ENCODE measurements around the gene DSC3.
"Not testable (repeated sequence)": the region's sequence is repeated elsewhere in the genome, so short reads cannot be mapped to it uniquely, and the experiment has no call there.

DSC3 gene

DNA sequence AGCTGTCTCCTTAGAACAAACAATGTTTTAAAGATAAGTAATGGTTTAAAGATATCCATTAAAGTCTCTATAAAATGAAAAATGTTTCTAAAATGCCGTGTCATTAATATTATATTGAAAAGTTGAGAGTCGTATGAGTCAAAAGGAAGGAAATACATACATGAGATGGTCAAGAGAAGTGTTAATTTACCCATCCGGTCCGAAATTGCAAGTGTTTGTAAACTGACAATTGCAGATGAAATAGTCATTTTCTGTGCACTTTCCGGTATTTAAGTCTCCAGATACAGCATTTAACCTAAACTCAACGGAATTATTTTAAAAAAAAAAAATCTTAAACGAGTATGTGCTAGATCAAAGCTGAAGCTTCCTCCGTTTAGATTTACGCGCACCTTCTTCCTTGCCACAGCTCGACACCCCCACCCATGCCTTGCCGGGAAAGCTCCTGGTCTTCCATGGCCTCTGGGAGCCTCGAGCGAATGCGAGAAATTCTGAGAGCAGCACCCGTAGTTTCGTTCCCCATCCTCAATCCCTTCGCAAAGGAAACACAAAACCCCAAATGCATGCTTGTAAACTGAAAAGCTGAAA, 1.8 kb downstream of the DSC3 start:
- Histone ChIP-seq H3K9ac (ENCODE audit: low read length) (no peak overlapping the region), H3K36me3 (ENCODE audit: control insufficient read depth, insufficient read depth, low read length) (no peaks in the 10 kb centered on the region), H3K4me1 (ENCODE audit: control insufficient read depth, insufficient read depth, low read length) (peaks cover 19% of the 10 kb centered on the region), H3K4me3 (ENCODE audit: low read length) (no peak overlapping the region), H3K27me3 (ENCODE audit: control insufficient read depth, insufficient read depth, low read length) (peaks cover 58% of the 10 kb centered on the region), H3K9me3 (ENCODE audit: control insufficient read depth, low read length) (no peaks in the 10 kb centered on the region)

GRCh38 chr18:31039426-31039825, 3.1 kb downstream of the DSC3 start:
- Histone ChIP-seq H3K36me3 (ENCODE audit: control insufficient read depth, insufficient read depth, low read length) (no peaks in the 10 kb centered on the region), H3K4me3 (ENCODE audit: low read length) (no peak overlapping the region), H3K27me3 (ENCODE audit: control insufficient read depth, insufficient read depth, low read length) (peaks cover 54% of the 10 kb centered on the region), H3K9ac (ENCODE audit: low read length) (no peak overlapping the region), H3K4me1 (ENCODE audit: control insufficient read depth, insufficient read depth, low read length) (peaks cover 19% of the 10 kb centered on the region), H3K9me3 (ENCODE audit: control insufficient read depth, low read length) (no peaks in the 10 kb centered on the region)

DNA sequence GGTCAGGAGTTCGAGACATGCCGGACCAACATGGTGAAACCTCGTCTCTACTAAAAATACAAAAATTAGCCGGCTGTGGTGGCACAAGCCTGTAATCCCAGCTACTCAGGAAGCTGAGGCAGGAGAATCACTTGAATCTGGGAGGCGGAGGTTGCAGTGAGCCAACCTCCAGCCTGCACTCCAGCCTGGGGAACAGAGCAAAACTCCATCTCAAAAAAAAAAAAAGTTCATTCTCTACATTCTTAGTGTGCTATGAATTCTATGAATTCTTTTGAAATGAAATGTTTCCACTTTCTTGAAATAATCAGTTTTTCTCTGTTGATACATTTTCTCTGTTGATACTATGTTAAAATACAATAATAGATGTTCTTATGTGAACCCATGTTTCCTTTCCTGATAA, 4.9 kb downstream of the DSC3 start:
- H3K4me3 ChIP-seq (ENCODE audit: low read length); H3K9ac ChIP-seq (ENCODE audit: low read length); H3K9me3 ChIP-seq (ENCODE audit: control insufficient read depth, low read length); H3K36me3 ChIP-seq (ENCODE audit: control insufficient read depth, insufficient read depth, low read length): not testable (repeated sequence)
- Histone ChIP-seq H3K4me1 (ENCODE audit: control insufficient read depth, insufficient read depth, low read length) (peaks cover 19% of the 10 kb centered on the region), H3K27me3 (ENCODE audit: control insufficient read depth, insufficient read depth, low read length) (peaks cover 36% of the 10 kb centered on the region)

GRCh38 chr18:31034541-31034940, 8.0 kb downstream of the DSC3 start:
- Histone ChIP-seq H3K27me3 (ENCODE audit: control insufficient read depth, insufficient read depth, low read length) (peaks cover 5% of the 10 kb centered on the region), H3K9ac (ENCODE audit: low read length) (no peak overlapping the region), H3K36me3 (ENCODE audit: control insufficient read depth, insufficient read depth, low read length) (no peaks in the 10 kb centered on the region), H3K4me3 (ENCODE audit: low read length) (no peak overlapping the region), H3K4me1 (ENCODE audit: control insufficient read depth, insufficient read depth, low read length) (no peaks in the 10 kb centered on the region), H3K9me3 (ENCODE audit: control insufficient read depth, low read length) (no peaks in the 10 kb centered on the region)

DNA sequence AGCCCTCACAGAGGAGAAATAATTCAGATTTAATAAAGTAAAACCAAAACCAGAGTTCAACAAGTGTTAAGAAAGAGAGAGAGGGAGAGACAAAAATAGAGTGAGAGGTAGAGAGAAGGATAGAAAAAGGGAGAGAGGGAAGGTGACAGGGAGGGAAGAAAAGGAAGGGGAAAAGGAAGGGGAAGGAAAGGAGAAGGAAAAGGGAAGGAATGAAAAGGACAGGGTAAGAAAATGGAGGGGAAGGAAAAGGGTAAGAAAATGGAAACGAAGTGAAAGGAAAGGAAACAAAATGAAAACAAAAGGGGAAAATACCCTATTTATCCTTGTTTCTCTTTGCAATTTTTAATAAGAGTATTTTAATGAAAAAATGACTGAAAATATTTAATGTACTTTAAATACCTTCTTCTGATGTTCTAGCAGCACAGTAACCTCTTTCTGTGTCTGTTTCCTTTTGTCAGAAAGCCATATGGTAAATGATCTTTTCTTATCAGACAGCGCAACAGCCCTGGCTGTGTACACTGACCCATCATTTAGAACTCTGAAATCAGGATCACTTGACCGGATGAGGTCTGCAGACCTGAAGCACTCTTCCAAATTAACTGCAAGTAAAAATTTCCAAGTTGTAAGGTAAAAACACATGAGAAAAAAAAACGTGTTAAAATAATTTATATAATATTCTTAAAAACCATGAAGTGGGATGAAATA, 11.8 kb downstream of the DSC3 start:
- Histone ChIP-seq H3K4me3 (ENCODE audit: low read length) (no peak overlapping the region), H3K9me3 (ENCODE audit: control insufficient read depth, low read length) (no peaks in the 10 kb centered on the region), H3K36me3 (ENCODE audit: control insufficient read depth, insufficient read depth, low read length) (no peaks in the 10 kb centered on the region), H3K9ac (ENCODE audit: low read length) (no peak overlapping the region), H3K4me1 (ENCODE audit: control insufficient read depth, insufficient read depth, low read length) (no peaks in the 10 kb centered on the region), H3K27me3 (ENCODE audit: control insufficient read depth, insufficient read depth, low read length) (no peaks in the 10 kb centered on the region)

GRCh38 chr18:31015715-31016434, 26.7 kb downstream of the DSC3 start:
- Histone ChIP-seq H3K27me3 (ENCODE audit: control insufficient read depth, insufficient read depth, low read length) (no peaks in the 10 kb centered on the region), H3K9me3 (ENCODE audit: control insufficient read depth, low read length) (no peaks in the 10 kb centered on the region), H3K36me3 (ENCODE audit: control insufficient read depth, insufficient read depth, low read length) (no peaks in the 10 kb centered on the region), H3K4me3 (ENCODE audit: low read length) (no peak overlapping the region), H3K9ac (ENCODE audit: low read length) (no peak overlapping the region), H3K4me1 (ENCODE audit: control insufficient read depth, insufficient read depth, low read length) (no peaks in the 10 kb centered on the region)

DNA sequence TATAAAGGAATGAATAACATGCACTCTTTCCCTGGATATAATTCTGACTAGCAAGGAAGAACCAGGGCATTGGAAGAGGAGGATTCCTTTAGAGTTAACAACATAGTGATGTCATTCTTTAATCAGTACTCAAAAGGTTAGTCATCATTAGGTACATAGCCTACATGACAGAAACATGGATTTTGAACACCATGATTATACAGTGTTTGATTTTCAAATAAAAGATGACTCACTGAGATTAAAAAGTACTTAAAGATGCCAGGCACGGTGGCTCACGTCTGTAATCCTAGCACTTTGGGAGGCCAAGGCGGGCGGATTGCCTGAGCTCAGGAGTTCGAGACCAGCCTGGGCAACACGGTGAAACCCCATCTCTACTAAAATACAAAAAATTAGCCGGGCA, 31.1 kb downstream of the DSC3 start:
- H3K27me3 ChIP-seq (ENCODE audit: control insufficient read depth, insufficient read depth, low read length); H3K4me1 ChIP-seq (ENCODE audit: control insufficient read depth, insufficient read depth, low read length); H3K36me3 ChIP-seq (ENCODE audit: control insufficient read depth, insufficient read depth, low read length); H3K4me3 ChIP-seq (ENCODE audit: low read length); H3K9ac ChIP-seq (ENCODE audit: low read length); H3K9me3 ChIP-seq (ENCODE audit: control insufficient read depth, low read length): not testable (repeated sequence)

DNA sequence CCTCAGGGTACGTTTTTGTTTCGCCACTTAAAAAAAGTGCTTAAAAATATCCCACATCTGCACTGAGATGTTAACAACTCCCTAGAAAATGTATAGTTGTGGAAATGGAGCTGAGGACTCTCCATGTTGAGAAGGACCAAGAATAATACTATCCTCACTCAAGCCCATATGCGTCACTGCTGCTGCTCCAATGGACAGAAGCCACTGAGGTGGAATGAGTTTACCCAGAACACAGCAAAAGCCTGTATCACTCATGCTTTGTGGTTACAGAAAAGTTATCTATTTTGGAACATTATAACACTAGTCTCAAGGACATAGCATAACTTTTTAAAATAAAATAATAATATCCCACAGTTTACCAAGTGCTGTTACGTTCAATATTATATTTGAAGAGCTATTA, 31.9 kb downstream of the DSC3 start:
- Histone ChIP-seq H3K27me3 (ENCODE audit: control insufficient read depth, insufficient read depth, low read length) (no peaks in the 10 kb centered on the region), H3K9ac (ENCODE audit: low read length) (no peak overlapping the region), H3K4me3 (ENCODE audit: low read length) (no peak overlapping the region), H3K36me3 (ENCODE audit: control insufficient read depth, insufficient read depth, low read length) (no peaks in the 10 kb centered on the region), H3K9me3 (ENCODE audit: control insufficient read depth, low read length) (no peaks in the 10 kb centered on the region), H3K4me1 (ENCODE audit: control insufficient read depth, insufficient read depth, low read length) (no peaks in the 10 kb centered on the region)

- Histone ChIP-seq H3K4me1 (ENCODE audit: control insufficient read depth, insufficient read depth, low read length) (no peaks in the 10 kb centered on the region), H3K27me3 (ENCODE audit: control insufficient read depth, insufficient read depth, low read length) (no peaks in the 10 kb centered on the region), H3K36me3 (ENCODE audit: control insufficient read depth, insufficient read depth, low read length) (no peaks in the 10 kb centered on the region), H3K4me3 (ENCODE audit: low read length) (no peak overlapping the region), H3K9ac (ENCODE audit: low read length) (no peak overlapping the region), H3K9me3 (ENCODE audit: control insufficient read depth, low read length) (peaks cover 1% of the 10 kb centered on the region)
Measured at GRCh38 chr18:30999887-31000628, 42.5 kb downstream of the DSC3 start.

GRCh38 chr18:30999186-30999585, 43.4 kb downstream of the DSC3 start:
- no peak overlapping the region for H3K9ac ChIP-seq (ENCODE audit: low read length)
- H3K4me1 ChIP-seq (ENCODE audit: control insufficient read depth, insufficient read depth, low read length): no peaks in the 10 kb centered on the region
- H3K36me3 ChIP-seq (ENCODE audit: control insufficient read depth, insufficient read depth, low read length): no peaks in the 10 kb centered on the region
- H3K27me3 ChIP-seq (ENCODE audit: control insufficient read depth, insufficient read depth, low read length): no peaks in the 10 kb centered on the region
- no peak overlapping the region for H3K4me3 ChIP-seq (ENCODE audit: low read length)
- no peaks in the 10 kb centered on the region for H3K9me3 ChIP-seq (ENCODE audit: control insufficient read depth, low read length)

DNA sequence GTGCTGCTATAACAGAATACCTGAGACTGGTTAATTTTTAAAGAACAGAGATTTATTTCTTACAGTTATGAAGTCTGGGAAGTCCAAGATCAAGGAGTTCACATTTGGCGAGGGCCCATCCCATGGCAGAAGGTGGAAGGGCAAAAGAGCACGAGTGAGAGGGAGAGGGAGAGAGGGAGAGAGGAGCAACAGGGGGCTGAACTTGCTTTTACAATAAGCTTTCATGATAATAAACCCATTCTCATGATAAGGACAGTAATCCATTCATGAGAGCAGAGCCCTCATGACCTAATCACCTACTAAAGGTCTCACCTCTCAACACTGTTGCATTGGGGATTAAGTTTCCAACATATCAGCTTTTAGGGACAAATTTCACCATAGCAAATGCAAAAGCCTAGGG, 45.3 kb downstream of the DSC3 start:
- Histone ChIP-seq H3K9me3 (ENCODE audit: control insufficient read depth, low read length) (no peaks in the 10 kb centered on the region), H3K4me1 (ENCODE audit: control insufficient read depth, insufficient read depth, low read length) (no peaks in the 10 kb centered on the region), H3K36me3 (ENCODE audit: control insufficient read depth, insufficient read depth, low read length) (no peaks in the 10 kb centered on the region), H3K9ac (ENCODE audit: low read length) (no peak overlapping the region), H3K27me3 (ENCODE audit: control insufficient read depth, insufficient read depth, low read length) (no peaks in the 10 kb centered on the region), H3K4me3 (ENCODE audit: low read length) (no peak overlapping the region)

DNA sequence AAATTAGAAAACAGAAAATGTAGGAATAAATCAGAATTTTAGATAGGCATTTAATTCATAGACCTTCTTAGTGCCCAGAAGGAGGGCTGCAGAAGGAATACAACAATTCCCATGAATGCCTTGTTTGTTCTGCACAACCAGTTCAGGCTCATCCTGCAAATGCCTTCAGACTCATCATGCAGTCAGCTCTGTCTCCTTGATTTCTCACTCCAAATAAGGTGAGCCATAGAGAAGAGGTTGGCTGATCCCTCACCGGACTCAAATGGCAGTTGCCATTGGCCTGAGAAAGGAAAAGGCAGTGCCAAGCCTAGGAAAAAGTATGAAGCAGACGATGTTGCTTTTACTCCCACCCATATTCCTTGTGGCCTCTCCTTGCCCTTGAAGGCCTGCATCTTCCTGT, 50.3 kb downstream of the DSC3 start:
- Histone ChIP-seq H3K9ac (ENCODE audit: low read length) (no peak overlapping the region), H3K9me3 (ENCODE audit: control insufficient read depth, low read length) (no peaks in the 10 kb centered on the region), H3K4me3 (ENCODE audit: low read length) (no peak overlapping the region), H3K4me1 (ENCODE audit: control insufficient read depth, insufficient read depth, low read length) (peaks cover 7% of the 10 kb centered on the region), H3K27me3 (ENCODE audit: control insufficient read depth, insufficient read depth, low read length) (no peaks in the 10 kb centered on the region), H3K36me3 (ENCODE audit: control insufficient read depth, insufficient read depth, low read length) (no peaks in the 10 kb centered on the region)
